PC-3 (cell line): ENCODE data around the gene CMTM3. TPM values are rescaled to one million over a fixed set of nuclear protein-coding genes. Genes with fewer than 3 reads are reported as not detected.

Experiments
- ATAC-seq: fragments of 200-7000 bp; cut with Tn5 transposase; 2 replicates; pipeline ENCODE4 v1.9.1; 2020; ENCODE audit warnings: mild to moderate bottlenecking, moderate library complexity
- BruUV-seq: library from RNA; stranded (reverse); fragments of 400-500 nt; replicated peaks from 2 replicates; lab custom pipeline; 2021; lab: Mats Ljungman, UMichigan
- CTCF ChIA-PET: fragments of 300-600 bp; sonication (Branson Sonifier 250); formaldehyde crosslinking; loops from one replicate; lab custom pipeline; 2022; ENCODE audit warnings: antibody characterized with exemption; lab: Charles Lee
- POLR2A ChIA-PET: fragments of 300-600 bp; sonication (Branson Sonifier 250); formaldehyde crosslinking; loops from one replicate; lab custom pipeline; 2022; ENCODE audit warnings: antibody characterized with exemption; ENCODE audit not compliant: unreplicated experiment; lab: Charles Lee
- DNase-seq: peaks from one replicate; pipeline ENCODE4 v3.0.0-alpha.2; 2015
- H2AFZ ChIP-seq: fragments of 300-600 bp; sonication (generic); 2 replicates; pipeline ENCODE4 v1.6.0; 2016; ENCODE audit warnings: antibody characterized with exemption, low read length
- H3F3A ChIP-seq: fragments of 300-600 bp; sonication (generic); one replicate; pipeline ENCODE4 v1.6.0; 2017; ENCODE audit warnings: antibody characterized with exemption, low read length, control low read depth, mild to moderate bottlenecking; ENCODE audit not compliant: unreplicated experiment
- H3K27ac ChIP-seq: fragments of 300-600 bp; sonication (generic); 2 replicates; pipeline ENCODE4 v1.5.1; 2016; ENCODE audit warnings: mild to moderate bottlenecking, low read length
- H3K27me3 ChIP-seq: fragments of 300-600 bp; sonication (generic); 2 replicates; pipeline ENCODE4 v1.6.1; 2016; ENCODE audit warnings: low read length, mixed read lengths
- H3K36me3 ChIP-seq: fragments of 300-600 bp; sonication (generic); 2 replicates; pipeline ENCODE4 v1.6.1; 2016; ENCODE audit warnings: low read depth, mixed run types, low read length, mixed read lengths
- H3K4me1 ChIP-seq: fragments of 300-600 bp; sonication (generic); 2 replicates; pipeline ENCODE4 v1.5.1; 2016; ENCODE audit warnings: low read length; ENCODE audit not compliant: insufficient read depth
- H3K4me2 ChIP-seq: fragments of 300-600 bp; sonication (generic); 2 replicates; pipeline ENCODE4 v1.6.0; 2016; ENCODE audit warnings: low read length
- H3K4me3 ChIP-seq: fragments of 300-600 bp; sonication (generic); 2 replicates; pipeline ENCODE4 v1.5.1; 2016; ENCODE audit warnings: mild to moderate bottlenecking, low read length, mixed read lengths
- H3K79me2 ChIP-seq: fragments of 300-600 bp; sonication (generic); 2 replicates; pipeline ENCODE4 v1.6.1; 2017; ENCODE audit warnings: low read length, mixed read lengths
- H3K9ac ChIP-seq: fragments of 300-600 bp; sonication (generic); 2 replicates; pipeline ENCODE4 v1.6.0; 2016; ENCODE audit warnings: mild to moderate bottlenecking, low read length
- H3K9me2 ChIP-seq: fragments of 300-600 bp; sonication (generic); replicated peaks from 2 replicates; pipeline ENCODE4 v1.6.1; 2016; ENCODE audit warnings: mixed run types, low read length, mixed read lengths
- H3K9me3 ChIP-seq: fragments of 300-600 bp; sonication (generic); 2 replicates; pipeline ENCODE4 v1.6.1; 2016; ENCODE audit warnings: low read length, mixed read lengths
- H4K20me1 ChIP-seq: fragments of 300-600 bp; sonication (generic); 2 replicates; pipeline ENCODE4 v1.6.1; 2016; ENCODE audit warnings: low read length, mixed read lengths
- EZH2 ChIP-seq: fragments of 300-600 bp; sonication (generic); IDR thresholded peaks from one replicate; pipeline ENCODE4 v1.6.1; 2017; ENCODE audit warnings: antibody characterized with exemption, mild to moderate bottlenecking, low read length; ENCODE audit not compliant: unreplicated experiment
- EZH2phosphoT487 ChIP-seq: fragments of 300-600 bp; sonication (generic); IDR thresholded peaks from 2 replicates; pipeline ENCODE4 v1.6.1; 2018; ENCODE audit warnings: mild to moderate bottlenecking, antibody characterized with exemption, low read length, borderline replicate concordance
- intact Hi-C: fragments of 100-400 bp; cut with micrococcal nuclease; formaldehyde crosslinking; loops from 2 replicates; pipeline ENCODE4 v1.9.0; 2023
- total RNA-seq: library from RNA; depleted of rRNA; stranded (reverse); fragments of >200 nt; gene quantifications from 2 replicates; pipeline ENCODE4 v1.2.3, GENCODE V29; 2014
- TF ChIP-seq, protein P1 (sequence below): fragments of 300-600 bp; sonication (generic); conservative IDR thresholded peaks from 2 replicates; pipeline ENCODE4 v1.5.1; 2017; ENCODE audit warnings: antibody characterized with exemption, low read depth, mild to moderate bottlenecking, low read length

The CMTM3 gene
- total RNA-seq, 1 experiment from 2014 or later: 9.5 TPM

GRCh38 chr16:66640724-66641314, 36.3 kb downstream of the CMTM3 start:
- ATAC-seq: no peak
- ChIA-PET CTCF (no interaction called here), POLR2A (no interaction called here)
- Histone ChIP-seq H3K4me1 (no peaks in the 10 kb centered on the region), H3K4me3 (no peak overlapping the region), H3K9me3 (no peaks in the 10 kb centered on the region), H3K9ac (no peak overlapping the region), H4K20me1 (no peaks in the 10 kb centered on the region), H3K27me3 (no peaks in the 10 kb centered on the region), H3K79me2 (no peaks in the 10 kb centered on the region), H3K36me3 (no peaks in the 10 kb centered on the region), H3F3A (no peaks in the 10 kb centered on the region), H3K9me2 (no peaks in the 10 kb centered on the region), H2AFZ (no peak overlapping the region), H3K27ac (no peak overlapping the region), H3K4me2 (no peak overlapping the region)
- intact Hi-C loops: no loop called here
- BruUV-seq: no TSS peak
- TF ChIP-seq EZH2phosphoT487: no peak
- no peak for DNase-seq

GRCh38 chr16:66641387-66641786, 36.9 kb downstream of the CMTM3 start:
- DNase-seq (no peak), ATAC-seq (no peak)
- ChIA-PET CTCF (no interaction called here), POLR2A (no interaction called here)
- Histone ChIP-seq H3K4me1 (no peaks in the 10 kb centered on the region), H3K4me3 (no peak overlapping the region), H3K9me2 (no peaks in the 10 kb centered on the region), H3K9me3 (no peaks in the 10 kb centered on the region), H3K27me3 (no peaks in the 10 kb centered on the region), H3K9ac (no peak overlapping the region), H3K36me3 (no peaks in the 10 kb centered on the region), H3K27ac (no peak overlapping the region), H2AFZ (no peak overlapping the region), H3F3A (no peaks in the 10 kb centered on the region), H3K79me2 (no peaks in the 10 kb centered on the region), H3K4me2 (no peak overlapping the region), H4K20me1 (no peaks in the 10 kb centered on the region)
- intact Hi-C loops: no loop called here
- TF ChIP-seq, protein P1, sequence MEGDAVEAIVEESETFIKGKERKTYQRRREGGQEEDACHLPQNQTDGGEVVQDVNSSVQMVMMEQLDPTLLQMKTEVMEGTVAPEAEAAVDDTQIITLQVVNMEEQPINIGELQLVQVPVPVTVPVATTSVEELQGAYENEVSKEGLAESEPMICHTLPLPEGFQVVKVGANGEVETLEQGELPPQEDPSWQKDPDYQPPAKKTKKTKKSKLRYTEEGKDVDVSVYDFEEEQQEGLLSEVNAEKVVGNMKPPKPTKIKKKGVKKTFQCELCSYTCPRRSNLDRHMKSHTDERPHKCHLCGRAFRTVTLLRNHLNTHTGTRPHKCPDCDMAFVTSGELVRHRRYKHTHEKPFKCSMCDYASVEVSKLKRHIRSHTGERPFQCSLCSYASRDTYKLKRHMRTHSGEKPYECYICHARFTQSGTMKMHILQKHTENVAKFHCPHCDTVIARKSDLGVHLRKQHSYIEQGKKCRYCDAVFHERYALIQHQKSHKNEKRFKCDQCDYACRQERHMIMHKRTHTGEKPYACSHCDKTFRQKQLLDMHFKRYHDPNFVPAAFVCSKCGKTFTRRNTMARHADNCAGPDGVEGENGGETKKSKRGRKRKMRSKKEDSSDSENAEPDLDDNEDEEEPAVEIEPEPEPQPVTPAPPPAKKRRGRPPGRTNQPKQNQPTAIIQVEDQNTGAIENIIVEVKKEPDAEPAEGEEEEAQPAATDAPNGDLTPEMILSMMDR: no peak
- TF ChIP-seq EZH2 (no peak), EZH2phosphoT487 (no peak)
- BruUV-seq: no TSS peak

GRCh38 chr16:66647866-66648265, 43.4 kb downstream of the CMTM3 start:
- H3K27me3 ChIP-seq: no peaks in the 10 kb centered on the region
- intact Hi-C loops: no loop called here
- H3K79me2 ChIP-seq: peaks cover 11% of the 10 kb centered on the region; the same call in 1 of the 2 replicates
- H3K27ac ChIP-seq: no peak overlapping the region
- H3F3A ChIP-seq: no peaks in the 10 kb centered on the region
- H3K9me3 ChIP-seq: no peaks in the 10 kb centered on the region
- H3K36me3 ChIP-seq: no peaks in the 10 kb centered on the region
- H3K9me2 ChIP-seq: no peaks in the 10 kb centered on the region
- BruUV-seq: no TSS peak
- no peaks in the 10 kb centered on the region for H3K4me1 ChIP-seq
- H3K4me3 ChIP-seq: no peak overlapping the region
- CTCF ChIA-PET: no interaction called here
- no peak overlapping the region for H3K9ac ChIP-seq
- no peak for TF ChIP-seq EZH2
- TF ChIP-seq EZH2phosphoT487: no peak
- TF ChIP-seq, protein P1: no peak
- POLR2A ChIA-PET: no interaction called here
- DNase-seq (no peak), ATAC-seq (no peak)
- no peaks in the 10 kb centered on the region for H4K20me1 ChIP-seq
- H2AFZ ChIP-seq: no peak overlapping the region
- no peak overlapping the region for H3K4me2 ChIP-seq
